HG02571 (cell line): Measurements from ENCODE around the gene IQCC.

Experiments
- ATAC-seq: cut with Tn5 transposase; IDR thresholded peaks from one replicate; pipeline ENCODE4 v1.9.1; 2021; ENCODE audit warnings: mild to moderate bottlenecking, moderate library complexity; ENCODE audit not compliant: unreplicated experiment

The IQCC gene

GRCh38 chr1:32255072-32256071 is 49.9 kb downstream of the IQCC start:
- no peak for ATAC-seq

GRCh38 chr1:32256473-32257226 is 51.2 kb downstream of the IQCC start:
- no peak for ATAC-seq

DNA sequence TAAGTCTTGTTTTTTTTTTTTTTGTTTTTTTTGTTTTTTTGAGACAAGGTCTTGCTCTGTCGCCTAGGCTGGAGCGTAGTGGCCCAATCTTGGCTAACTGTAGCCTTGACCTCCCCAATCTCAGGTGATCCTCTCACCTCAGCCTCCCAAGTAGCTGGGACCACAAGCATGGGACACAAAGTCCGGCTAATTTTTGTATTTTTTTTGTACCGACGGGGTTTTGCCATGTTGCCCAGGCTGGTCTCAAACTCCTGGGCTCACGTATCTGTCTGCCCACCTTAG is 51.7 kb downstream of the IQCC start:
- no peak for ATAC-seq
